Gastroesophageal sphincter (tissue), 3 donors: Measurements from ENCODE around the gene DSP.

Source experiments
- EP300 ChIP-seq: sonication (generic); formaldehyde crosslinking; IDR thresholded peaks from one replicate; pipeline ENCODE4 v1.6.1; 2017; ENCODE audit warnings: antibody characterized with exemption, mild to moderate bottlenecking
- POLR2A ChIP-seq, 2 donors: fragments of 450-650 bp; IDR thresholded peaks; one replicate each; pipeline ENCODE4 v1.6.1; 2017; ENCODE audit warnings: antibody characterized with exemption in 2 of 2, mild to moderate bottlenecking in 2 of 2, moderate library complexity in 1 of 2
- POLR2AphosphoS5 ChIP-seq: sonication (generic); formaldehyde crosslinking; IDR thresholded peaks from one replicate; pipeline ENCODE4 v1.6.1; 2017; ENCODE audit warnings: antibody characterized with exemption
- TF ChIP-seq, protein P1 (sequence below), 4 experiments: fragments of 200-600 bp in 2 of 4; fragments of 450-650 bp in 2 of 4; sonication (generic) in 1 of 4; IDR thresholded peaks; one replicate each; pipeline ENCODE4 v1.5.1; 2017 to 2019; ENCODE audit warnings: antibody characterized with exemption in 4 of 4, mild to moderate bottlenecking in 2 of 4, moderate library complexity in 2 of 4

GRCh38 chr6:7529141-7529540 is 12.3 kb upstream of the DSP start:
- TF ChIP-seq, protein P1, sequence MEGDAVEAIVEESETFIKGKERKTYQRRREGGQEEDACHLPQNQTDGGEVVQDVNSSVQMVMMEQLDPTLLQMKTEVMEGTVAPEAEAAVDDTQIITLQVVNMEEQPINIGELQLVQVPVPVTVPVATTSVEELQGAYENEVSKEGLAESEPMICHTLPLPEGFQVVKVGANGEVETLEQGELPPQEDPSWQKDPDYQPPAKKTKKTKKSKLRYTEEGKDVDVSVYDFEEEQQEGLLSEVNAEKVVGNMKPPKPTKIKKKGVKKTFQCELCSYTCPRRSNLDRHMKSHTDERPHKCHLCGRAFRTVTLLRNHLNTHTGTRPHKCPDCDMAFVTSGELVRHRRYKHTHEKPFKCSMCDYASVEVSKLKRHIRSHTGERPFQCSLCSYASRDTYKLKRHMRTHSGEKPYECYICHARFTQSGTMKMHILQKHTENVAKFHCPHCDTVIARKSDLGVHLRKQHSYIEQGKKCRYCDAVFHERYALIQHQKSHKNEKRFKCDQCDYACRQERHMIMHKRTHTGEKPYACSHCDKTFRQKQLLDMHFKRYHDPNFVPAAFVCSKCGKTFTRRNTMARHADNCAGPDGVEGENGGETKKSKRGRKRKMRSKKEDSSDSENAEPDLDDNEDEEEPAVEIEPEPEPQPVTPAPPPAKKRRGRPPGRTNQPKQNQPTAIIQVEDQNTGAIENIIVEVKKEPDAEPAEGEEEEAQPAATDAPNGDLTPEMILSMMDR (IDR thresholded peaks at IDR 0.05): no peak
- no peak for TF ChIP-seq EP300
- TF ChIP-seq POLR2A (IDR thresholded peaks at IDR 0.05): no peak
- no peak for TF ChIP-seq POLR2AphosphoS5
